ENCODE measurements around the gene ARHGAP31. TPM values are rescaled to one million over a fixed set of nuclear protein-coding genes. Genes with fewer than 3 reads are reported as not detected.

ARHGAP31 gene
- total and polyA plus RNA-seq, 2 experiments from 2014 or later, result 1.2 to 4.3 TPM

- no peak overlapping the region for H2AFZ ChIP-seq
- no peak overlapping the region for H3K27ac ChIP-seq (ENCODE audit: low read depth)
- ATAC-seq (no peak), DNase-seq (ENCODE audit: low spot score) (no peak)
- TF ChIP-seq ZNF331 (CRISPR knock-in tag; IDR thresholded peaks at IDR 0.05; ENCODE audit: low read depth), result no peak
- TF ChIP-seq NANOG (IDR thresholded peaks at IDR 0.05; ENCODE audit: borderline replicate concordance), result no peak
- TF ChIP-seq EZH2phosphoT487 (IDR thresholded peaks at IDR 0.05; ENCODE audit: unreplicated experiment), result no peak
- TF ChIP-seq ZNF462 (CRISPR knock-in tag; IDR thresholded peaks at IDR 0.05), result no peak
- TF ChIP-seq POLR2AphosphoS5 (IDR thresholded peaks at IDR 0.05; ENCODE audit: low read depth), result no peak
- no peak for TF ChIP-seq STAT1 (IDR thresholded peaks at IDR 0.05; ENCODE audit: unreplicated experiment)
- no peak for TF ChIP-seq REST (IDR thresholded peaks at IDR 0.05; ENCODE audit: unreplicated experiment)
- TF ChIP-seq, protein P1, sequence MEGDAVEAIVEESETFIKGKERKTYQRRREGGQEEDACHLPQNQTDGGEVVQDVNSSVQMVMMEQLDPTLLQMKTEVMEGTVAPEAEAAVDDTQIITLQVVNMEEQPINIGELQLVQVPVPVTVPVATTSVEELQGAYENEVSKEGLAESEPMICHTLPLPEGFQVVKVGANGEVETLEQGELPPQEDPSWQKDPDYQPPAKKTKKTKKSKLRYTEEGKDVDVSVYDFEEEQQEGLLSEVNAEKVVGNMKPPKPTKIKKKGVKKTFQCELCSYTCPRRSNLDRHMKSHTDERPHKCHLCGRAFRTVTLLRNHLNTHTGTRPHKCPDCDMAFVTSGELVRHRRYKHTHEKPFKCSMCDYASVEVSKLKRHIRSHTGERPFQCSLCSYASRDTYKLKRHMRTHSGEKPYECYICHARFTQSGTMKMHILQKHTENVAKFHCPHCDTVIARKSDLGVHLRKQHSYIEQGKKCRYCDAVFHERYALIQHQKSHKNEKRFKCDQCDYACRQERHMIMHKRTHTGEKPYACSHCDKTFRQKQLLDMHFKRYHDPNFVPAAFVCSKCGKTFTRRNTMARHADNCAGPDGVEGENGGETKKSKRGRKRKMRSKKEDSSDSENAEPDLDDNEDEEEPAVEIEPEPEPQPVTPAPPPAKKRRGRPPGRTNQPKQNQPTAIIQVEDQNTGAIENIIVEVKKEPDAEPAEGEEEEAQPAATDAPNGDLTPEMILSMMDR (conservative IDR thresholded peaks at IDR 0.05; ENCODE audit: low read depth in 2 of 2), result no peak
- no peak for TF ChIP-seq ZNF114 (CRISPR knock-in tag; IDR thresholded peaks at IDR 0.05)
- TF ChIP-seq, protein P2, sequence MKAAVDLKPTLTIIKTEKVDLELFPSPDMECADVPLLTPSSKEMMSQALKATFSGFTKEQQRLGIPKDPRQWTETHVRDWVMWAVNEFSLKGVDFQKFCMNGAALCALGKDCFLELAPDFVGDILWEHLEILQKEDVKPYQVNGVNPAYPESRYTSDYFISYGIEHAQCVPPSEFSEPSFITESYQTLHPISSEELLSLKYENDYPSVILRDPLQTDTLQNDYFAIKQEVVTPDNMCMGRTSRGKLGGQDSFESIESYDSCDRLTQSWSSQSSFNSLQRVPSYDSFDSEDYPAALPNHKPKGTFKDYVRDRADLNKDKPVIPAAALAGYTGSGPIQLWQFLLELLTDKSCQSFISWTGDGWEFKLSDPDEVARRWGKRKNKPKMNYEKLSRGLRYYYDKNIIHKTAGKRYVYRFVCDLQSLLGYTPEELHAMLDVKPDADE (IDR thresholded peaks at IDR 0.05), result no peak
- no peak for TF ChIP-seq CREB1 (CRISPR knock-in tag; IDR thresholded peaks at IDR 0.05; ENCODE audit: low read depth)
- no peak for TF ChIP-seq JUNB (IDR thresholded peaks at IDR 0.05; ENCODE audit: unreplicated experiment)
- no peak for TF ChIP-seq EZH2 (IDR thresholded peaks at IDR 0.05; ENCODE audit: low read depth, unreplicated experiment)
- no peaks in the 10 kb centered on the region for H3K27me3 ChIP-seq (ENCODE audit: insufficient read depth)
- no peak overlapping the region for H3K4me2 ChIP-seq
- H3K79me2 ChIP-seq (replicated peaks; ENCODE audit: insufficient read depth), result no peaks in the 10 kb centered on the region
- H3K4me3 ChIP-seq, result no peak overlapping the region
- no peaks in the 10 kb centered on the region for H3K9me3 Mint-ChIP-seq
- no peaks in the 10 kb centered on the region for H3K9me2 ChIP-seq (ENCODE audit: insufficient read depth)
- peaks cover 30% of the 10 kb centered on the region for H3K4me1 ChIP-seq (ENCODE audit: insufficient read depth)
- H3K27me3 Mint-ChIP-seq (ENCODE audit: insufficient read depth, low read depth, poor library complexity), result peaks cover 5% of the 10 kb centered on the region
- H3K4me3 Mint-ChIP-seq, result no peak overlapping the region
- no peaks in the 10 kb centered on the region; the same call in 1 of the 2 replicates for H3F3A ChIP-seq (replicated peaks; ENCODE audit: low read depth)
- no peak overlapping the region for H3K27ac Mint-ChIP-seq
- no peaks in the 10 kb centered on the region for H3K36me3 Mint-ChIP-seq (ENCODE audit: low read depth)
- H3K36me3 ChIP-seq (ENCODE audit: insufficient read depth), result no peaks in the 10 kb centered on the region
- H3K4me1 Mint-ChIP-seq, result peaks cover 37% of the 10 kb centered on the region
- H4K20me1 ChIP-seq (replicated peaks; ENCODE audit: insufficient read depth), result no peaks in the 10 kb centered on the region
Measured at GRCh38 chr3:119364401-119364800, 70.2 kb downstream of the ARHGAP31 start.

Data from GM23338 (cell line).